Measurements from ENCODE around the gene POLR3GL.

Gene POLR3GL

DNA sequence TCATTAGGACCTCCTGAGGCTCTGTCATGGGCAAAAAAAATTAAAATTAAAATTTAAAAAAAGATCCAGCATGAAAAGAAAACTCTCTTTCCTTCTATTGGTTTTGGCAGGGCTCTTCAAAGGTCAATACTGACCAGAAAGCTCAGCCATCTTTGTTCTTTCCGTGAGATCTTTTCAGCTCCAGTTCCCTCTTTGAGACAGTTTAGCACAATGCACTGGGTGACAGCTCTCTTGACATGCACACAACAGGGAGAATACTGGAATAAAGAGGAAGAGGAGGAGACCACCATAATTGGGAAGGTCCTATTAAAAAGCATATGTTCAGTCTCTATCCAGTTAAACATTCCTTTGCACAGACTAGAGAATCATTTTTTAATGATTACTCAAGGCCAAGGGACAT is 13.0 kb upstream of the POLR3GL start:
- DNase-seq, result no peak

DNA sequence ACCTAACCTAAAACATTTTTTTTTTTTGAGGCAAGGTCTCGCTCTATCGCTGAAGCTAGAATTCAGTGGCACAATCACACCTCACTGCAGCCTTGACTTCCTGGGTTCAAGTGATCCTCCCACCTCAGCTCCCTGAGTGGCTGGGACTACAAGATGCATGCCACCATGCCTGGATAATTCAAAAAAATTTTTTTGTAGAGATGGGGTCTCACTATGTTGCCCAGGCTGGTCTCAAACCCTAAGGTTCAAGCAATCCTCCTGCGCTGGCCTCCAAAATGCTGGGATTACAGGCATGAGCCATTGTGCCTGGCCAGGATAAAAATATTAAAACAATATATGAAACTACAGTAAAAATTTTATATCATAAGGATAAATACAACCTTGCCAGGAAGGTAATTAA is 11.6 kb upstream of the POLR3GL start:
- no peak for DNase-seq

DNA sequence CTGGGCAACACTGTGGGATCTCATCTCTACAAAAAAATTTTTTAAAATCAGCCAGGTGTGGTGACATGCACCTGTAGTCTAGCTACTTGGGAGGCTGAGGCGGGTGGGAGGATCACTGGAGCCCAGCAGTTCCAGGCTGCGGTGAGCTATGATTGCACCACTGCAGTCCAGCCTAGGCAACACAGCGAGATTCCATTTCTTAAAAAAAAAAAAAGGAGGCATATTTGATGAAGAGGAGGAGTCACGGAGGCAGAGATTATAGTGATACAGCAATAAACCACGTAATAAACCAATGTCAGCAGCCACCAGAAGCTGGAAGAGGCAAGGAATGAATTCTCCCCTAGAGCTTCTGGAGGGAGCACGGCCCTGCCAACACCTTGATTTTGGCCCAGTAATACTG is 10.6 kb upstream of the POLR3GL start:
- DNase-seq, result no peak

DNA sequence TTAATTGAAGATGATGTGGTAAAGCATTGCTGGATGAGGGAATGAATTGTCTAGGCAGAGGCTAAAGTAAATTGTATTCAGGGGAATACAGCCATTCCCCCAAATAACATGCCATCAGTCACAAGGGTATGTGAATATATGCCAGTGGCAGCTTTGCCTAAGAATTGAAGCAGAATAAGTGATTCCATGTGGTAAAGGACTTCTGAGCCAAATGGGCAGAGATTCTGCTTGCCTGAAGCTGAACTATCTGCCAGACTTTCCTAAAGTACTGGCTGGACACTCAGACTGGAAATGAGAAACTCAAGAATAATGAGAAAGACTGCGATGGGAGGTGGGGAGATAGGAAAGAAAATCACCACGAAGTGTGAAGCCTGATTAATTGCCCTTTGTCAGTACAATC is 9.1 kb upstream of the POLR3GL start:
- no peak for DNase-seq

DNA sequence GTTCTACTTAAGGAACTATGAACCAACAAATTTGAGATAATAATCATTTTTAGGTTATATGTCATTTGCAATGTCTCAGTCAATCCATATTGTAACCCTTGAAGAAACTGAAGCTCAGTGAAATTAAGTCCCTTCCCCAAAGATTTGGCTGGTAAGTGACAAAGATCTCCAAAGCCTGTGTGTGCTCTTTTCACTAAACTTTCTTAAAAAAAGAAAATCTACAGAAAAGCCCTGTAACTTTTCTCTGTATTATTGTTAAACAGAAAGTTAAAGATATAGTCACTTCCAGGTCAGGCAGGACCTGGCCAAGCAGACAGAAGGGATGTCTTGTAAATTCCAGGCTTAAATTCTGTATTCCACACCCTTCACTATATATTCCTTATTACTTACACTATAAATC is 8.1 kb upstream of the POLR3GL start:
- no peak for DNase-seq

DNA sequence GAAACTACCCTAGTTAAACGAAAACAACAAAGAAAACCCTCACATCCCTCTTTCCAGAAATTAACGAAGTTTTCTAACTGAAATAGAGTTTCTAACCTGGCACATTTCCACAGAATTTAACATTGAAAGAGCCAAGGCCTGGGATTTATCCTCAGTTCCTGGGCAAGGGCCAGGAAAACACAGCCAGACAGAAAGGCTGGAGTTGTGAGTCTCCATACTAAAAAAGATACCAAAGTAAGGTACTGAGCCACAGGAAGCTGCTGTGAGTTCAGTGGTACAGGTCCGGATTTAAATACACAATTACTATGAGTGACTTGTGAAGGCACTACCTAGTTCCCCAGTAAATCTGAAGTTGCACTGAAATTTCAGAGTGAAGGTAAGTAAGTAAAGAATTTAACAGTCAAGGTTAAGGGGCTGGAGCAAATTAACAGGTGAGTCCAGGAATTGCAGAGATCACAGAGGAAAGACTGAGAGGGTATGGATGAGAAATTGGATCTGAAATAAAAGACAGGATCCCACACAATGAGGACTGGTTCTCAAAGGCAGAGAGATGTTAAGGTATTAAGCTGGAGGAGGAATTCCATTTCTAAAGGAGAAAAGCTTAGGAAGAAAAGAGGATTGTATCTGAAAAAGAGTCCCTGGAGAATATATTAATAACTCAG is 7.6 kb upstream of the POLR3GL start:
- peak; percentile 33 for DNase-seq

DNA sequence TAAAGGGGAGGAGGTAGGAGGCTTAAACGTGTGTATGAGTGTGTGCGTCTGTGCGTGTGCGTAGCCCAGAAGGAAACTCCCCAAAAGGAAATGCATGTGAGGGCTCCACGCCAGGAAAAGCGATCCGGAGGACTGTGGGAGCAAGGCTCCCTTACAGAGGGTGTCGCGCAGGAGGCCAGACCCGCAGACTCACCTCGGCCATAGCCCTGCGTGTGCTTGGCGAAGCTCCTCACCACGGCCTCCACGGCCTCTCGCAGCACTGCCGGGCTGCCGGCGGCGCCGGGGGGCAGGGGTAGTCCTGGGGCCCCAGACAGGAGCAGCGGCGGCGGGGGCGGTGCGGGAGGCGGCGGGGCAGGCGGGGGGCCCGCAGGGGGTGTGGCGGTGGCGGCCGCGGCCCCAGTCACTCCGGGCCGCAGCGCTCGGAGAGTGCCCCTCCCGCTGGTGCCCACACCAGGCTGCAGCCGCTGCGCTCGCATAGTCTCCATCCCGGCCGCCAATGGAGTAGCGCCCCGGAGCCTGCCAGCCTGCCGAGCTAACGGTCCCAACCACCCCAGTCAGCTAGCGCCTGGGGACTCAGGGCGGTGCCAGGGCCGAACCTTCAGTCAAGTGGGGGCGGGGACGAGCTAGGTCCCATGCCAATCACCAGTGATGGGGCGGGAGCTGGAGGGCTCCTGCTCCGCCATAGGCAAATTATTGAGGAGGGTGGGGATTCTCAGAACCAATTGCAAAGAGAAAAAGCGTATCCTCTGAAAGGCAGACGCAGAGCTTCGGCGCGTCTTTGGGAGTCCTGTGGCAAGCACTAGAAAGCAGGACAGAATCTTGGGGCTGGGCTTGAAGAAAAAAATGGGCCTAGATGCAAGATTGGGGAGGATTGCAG is 6.8 kb upstream of the POLR3GL start, which contains the start of gene LIX1L:
LIX1L (minus strand) TSS at position 575 of the 877 bp plus-strand sequence; CDS start at position 485, 90 bp downstream.
- peak; percentile 95 for DNase-seq

DNA sequence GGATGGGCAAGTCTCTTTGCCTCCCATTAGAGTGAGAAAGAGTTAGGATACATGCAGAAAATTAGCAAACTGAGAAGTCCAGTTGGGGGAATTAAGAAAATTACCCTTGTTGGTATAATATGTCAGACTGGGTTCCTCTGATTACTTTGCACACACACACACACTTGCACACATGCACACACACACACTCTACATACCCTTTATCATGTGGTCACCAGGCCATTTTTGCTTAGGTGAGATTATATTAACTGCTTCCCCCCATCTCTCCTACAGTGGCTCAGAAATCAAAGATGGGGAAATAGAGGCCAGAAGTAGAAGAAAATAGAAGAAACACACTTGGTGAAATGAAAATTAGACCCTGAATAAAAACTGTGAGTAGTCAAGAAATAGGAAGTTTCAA is 5.8 kb upstream of the POLR3GL start:
- no peak for DNase-seq

DNA sequence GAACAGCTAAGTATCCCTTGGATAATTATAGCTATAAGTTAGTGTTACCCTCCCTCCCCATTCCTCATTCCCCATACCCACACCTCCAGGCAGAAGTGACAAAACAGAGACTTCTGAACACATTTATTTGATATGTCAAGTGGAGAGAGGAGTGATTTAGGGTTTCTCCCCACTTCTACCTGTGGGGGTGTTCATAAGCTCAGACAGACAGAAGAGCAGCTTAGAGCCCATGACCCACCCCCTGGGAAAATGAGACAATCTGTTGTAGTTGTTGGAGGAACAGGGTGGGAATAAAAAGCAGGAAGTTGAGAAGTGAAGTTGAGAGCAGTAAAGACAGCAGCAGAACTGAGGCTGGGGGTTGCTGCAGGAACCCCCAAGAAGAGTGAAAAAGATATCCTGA is 5.2 kb upstream of the POLR3GL start:
- no peak for DNase-seq

DNA sequence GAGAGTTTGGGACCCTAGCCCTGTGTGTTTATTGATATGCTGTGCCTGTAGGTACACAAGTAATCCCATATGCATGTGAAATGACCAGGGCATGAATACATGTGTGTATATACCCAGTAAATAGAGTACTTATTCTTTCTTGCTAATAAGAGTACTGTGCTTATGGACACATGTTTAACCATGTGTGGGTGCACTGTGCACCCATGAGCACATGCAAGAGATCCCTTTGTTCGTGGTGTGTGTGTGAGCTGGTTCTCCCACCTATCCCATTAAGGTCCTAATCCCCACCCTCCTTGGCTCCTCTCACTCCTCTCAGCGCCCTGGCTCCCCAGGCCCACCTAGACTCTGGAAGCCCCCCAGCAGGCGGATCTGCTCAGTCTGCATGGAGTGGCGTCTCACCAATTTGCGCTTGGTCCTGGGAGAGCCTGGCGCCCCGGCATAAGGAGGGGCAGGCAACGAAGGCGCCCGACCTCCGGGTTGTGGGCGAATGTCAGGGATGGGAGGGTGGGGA is 4.5 kb upstream of the POLR3GL start:
- no peak for DNase-seq

DNA sequence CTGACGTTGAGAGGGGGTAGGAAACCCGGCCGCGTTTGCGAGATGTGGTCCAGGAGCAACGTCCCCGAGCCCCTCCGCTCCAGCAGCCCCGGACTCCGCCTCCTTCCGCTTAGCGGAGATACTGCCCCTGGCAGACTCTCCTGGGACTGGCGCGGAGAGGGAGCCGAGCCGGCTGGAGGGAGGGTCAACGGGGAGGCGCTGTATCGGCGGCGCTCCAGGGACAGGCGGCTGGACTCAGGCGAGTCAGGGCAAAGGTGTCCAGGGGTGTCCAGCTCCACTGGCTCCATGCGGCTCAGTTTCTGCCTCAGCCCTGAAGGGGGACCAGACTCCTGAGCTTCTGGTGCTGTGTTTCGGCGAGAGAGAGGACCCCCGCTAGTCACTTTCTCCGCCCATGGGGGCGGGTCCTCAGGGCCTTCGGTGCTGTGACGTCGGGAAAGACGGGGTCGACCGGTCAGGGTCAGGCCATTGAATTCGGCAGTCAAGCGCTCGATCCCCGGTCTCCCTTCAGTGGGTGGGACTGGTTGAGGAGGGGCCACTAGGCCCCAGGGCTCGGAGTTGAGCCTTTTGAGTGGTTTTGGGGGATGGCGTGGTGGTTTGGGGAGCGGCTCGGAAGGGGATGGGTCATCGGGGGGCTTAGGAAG is 3.9 kb upstream of the POLR3GL start:
- peak; percentile 57 for DNase-seq

DNA sequence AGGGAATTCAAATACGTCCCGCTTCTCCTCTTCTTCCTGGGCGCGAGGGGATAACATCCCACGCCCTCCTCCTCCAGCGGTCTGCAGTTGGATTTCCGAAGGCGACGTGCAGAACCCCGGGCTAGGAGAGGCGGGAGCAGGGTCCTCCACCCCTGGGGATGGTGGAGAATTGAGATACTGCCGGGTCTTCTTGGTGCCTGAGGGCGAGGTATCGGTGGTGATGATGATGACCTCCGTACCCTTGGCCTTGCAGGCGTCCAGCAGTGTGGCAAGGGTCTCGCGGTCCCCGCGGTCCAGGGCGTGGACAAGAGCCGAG is 3.4 kb upstream of the POLR3GL start:
- DNase-seq, result no peak

DNA sequence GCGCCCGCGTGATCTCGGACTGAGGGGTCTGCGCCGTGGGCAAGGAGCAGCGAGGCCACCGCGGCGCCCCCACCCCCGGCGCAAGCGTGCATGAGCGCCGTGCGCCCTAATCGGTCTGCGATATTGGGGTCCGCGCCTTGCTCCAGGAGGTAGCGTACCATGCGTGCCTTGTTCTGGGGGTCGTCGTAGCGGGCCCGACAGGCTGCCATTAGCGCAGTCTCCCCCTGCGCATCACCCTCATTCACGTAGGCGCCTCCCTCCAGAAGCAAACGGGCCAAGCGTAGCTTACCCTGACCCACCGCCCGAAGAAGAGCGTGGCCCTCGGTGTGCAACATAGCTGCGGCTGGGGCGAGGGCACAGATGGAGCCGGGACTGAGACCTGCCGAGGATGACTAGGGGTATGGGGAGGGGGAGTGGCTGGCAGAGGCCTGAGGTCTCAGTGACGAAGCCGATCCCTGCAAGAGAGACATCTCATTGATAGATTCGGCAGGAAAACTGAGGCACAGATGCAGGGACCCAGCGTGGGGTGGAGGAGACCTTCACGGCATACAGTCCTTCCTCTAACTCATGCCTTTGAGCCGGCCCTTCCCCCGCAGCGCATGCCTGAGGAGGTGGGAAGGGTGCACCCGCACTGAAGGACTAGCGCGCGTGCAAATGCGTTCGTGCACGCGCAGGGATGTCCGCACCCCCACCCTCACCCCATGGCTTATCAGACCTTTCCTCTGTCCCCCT is 2.9 kb upstream of the POLR3GL start:
- DNase-seq, result peak; percentile 46

DNA sequence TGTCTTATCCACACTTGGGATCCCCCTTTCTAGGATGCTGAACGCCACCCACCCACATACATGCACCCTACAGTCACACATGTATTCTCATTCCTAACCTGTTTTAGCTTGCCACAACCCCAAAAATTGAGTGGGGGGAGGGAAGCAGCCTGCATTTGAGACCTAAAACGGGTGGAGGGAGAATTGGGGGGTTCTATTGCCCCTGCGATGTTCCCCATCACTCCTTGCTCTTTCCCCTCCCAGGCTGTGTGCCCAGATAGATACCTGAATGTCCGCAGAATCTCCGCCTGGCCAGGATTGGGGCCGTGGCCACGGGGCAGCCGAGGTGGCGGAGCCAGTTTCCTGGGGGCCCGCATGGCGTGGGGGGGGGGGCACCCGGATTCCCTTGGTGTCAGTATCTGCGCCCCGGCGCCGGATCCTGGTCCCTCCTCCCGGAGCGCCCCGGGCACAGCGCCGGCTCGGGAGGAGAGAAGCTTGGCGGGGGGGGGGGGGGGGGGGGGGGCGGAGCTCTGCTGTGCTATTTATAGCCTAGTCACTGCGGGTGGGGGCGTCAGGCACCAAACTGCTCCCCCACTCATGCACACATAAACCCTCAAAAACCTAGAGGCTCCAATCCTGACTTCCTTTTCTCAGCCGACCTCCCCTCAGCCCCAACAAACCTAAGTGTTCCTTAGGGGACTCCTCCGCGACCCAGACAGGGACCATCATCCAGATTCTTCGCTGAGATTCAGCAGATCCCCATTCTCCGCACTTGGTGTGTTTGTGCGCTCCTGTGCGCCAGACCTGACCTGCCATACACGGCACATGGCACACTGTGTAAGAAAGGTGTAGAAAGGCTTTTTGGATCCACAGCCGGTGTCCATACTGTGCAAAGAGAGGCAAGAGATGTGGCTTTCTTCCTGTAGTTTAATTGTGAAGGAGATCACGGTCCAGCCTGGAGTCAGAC is 2.1 kb upstream of the POLR3GL start:
- peak; percentile 57 for DNase-seq

DNA sequence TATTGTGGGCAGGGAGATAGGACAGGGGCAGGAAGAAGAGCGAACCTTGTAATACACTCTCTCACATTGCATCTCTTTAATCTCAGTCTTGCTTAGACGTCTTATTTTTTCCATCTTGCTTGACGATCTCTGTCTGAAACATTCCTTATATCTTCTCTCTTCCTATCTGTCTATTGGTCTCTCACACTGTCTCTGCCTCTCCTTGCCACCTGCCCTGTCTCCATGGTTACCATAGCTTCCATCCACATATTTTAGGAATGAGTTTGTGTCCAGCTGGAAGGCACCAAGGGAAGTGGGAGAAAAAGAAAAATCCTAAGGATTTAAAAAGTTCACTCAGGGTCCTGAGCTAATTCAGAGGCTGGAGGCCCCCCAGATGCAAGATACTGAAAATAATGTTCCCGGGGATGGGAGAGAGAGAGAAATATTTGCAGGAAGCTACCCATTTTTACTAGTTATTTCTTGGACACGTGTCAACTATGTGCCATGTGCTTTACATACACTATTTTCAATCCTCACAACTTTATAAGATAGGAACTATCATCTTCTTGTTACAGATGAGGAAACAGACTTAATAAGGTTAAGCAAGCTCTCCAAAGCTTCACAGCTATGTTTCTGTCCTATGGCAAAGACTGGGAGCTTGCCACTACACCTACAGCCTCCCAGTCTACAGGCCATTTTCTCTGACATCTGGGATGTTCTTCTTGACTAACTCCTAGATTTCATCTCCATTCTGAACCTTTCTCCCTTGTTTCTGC is 1.0 kb upstream of the POLR3GL start:
- DNase-seq, result no peak

DNA sequence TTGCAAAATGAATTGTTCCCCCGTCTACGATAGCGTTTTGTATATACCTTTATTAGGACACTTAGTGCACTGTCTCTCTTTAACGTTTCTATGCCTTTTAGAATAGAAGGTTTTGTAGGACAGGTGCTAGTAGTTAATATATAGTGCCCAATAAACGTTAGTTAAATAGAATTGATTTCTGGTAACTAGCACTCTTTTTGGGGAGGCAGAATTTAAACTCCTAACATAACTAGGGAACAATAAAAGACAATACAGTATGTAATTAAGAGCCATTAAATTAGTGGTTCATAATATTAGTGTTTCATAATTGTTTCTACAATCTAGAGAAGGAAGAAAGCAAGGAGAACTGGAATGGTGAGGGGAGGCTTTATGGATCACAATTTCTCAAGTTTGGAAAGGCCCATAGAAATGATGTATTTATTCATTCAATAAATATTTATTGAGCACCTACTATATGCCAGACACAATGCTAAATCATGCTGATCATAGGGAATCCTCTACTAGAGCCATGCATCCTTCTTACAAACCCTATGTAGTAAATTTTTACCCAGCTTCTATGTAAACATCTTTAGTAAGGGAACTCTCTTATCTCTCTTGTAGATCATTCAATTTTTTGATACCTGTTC is 742 bp downstream of the POLR3GL start:
- no peak for DNase-seq

DNA sequence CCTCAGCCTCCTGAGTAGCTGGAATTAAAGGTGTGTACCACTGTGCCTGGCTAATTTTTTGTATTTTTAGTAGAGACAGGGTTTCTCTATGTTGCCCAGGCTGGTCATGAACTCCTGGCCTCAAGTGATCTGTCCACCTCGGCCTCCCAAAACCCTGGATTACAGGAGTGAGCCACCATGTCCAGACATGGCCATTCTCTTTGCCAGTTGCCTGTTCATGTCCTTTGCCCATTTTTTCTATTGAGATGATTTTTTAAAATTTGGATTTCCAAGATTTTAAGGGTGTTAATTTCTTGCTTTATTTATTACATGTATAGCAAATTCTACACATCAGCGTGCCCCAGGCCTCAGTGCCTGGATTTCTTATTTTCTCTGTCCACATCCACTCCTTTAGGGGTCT is 2.8 kb downstream of the POLR3GL start:
- no peak for DNase-seq

DNA sequence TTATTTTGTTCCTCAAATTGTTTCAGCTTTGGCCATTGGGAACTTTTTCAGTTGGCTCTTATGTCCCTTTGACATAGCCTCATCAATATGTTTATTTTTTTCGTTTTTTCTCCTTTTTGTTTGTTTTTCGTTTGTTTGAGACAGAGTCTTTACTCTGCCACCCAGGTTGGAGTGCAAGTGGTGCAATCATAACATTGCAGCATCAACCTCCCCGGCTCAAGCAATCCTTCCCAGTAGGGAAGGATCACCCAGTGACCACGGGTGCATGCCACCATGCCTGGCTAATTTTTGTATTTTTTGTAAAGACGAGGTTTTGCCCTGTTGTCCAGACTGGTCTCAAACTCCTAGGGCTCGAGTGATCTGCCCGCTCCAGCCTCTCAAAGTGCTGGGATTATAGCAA is 8.1 kb downstream of the POLR3GL start:
- no peak for DNase-seq

DNA sequence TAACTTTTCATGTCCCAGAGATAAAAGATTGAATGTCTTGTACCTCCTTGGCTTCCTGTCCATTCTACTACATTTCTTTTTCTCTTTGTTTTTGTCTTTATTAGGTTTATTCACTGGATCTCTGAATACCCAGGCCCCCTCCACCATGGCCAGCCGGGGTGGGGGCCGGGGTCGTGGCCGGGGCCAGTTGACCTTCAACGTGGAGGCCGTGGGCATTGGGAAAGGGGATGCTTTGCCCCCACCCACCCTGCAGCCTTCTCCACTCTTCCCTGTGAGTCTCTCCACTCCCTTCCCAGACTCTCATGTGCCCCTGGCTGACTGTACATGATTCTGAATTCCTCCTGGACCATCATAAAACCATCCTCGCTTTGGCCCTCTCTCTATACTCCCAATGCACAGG is 10.2 kb downstream of the POLR3GL start:
- DNase-seq, result no peak

DNA sequence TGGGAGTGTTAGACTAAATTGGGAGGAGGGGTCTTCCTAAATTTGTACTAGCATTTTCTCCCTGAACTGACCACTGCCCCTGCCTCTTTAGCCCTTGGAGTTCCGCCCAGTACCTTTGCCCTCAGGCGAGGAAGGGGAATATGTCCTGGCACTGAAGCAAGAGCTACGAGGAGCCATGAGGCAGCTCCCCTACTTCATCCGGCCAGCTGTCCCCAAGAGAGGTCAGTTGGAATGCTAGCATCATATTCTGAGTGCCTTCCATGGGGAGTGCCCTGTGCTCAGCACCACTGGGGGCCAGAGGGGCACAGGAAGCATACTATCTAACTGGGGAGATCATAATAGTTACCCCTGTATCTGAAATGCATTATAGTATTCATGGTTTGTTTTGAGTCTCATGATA is 10.7 kb downstream of the POLR3GL start:
- DNase-seq, result no peak

DNA sequence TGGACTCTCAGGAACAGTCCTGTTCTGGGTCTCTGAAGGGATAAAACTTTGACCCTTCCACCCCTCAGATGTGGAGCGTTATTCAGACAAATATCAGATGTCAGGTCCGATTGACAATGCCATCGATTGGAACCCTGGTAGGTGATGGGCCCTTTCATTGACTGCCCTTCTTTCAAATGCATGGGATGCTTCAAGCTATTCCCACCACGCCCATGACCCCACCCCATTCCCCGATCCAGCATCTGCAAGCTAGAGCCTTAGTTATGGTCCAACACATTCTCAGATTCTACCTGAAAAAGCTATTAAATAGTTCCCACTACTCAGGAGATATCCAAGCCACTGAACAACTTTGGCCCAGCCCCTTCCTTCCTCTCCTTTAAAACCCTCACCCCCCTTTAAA is 12.5 kb downstream of the POLR3GL start:
- DNase-seq, result no peak

All from CD4-positive, alpha-beta T cell treated with Interleukin-21 for 1 hour (primary cell).